Panc1 (cell line): ENCODE data around the gene RBMS3.

ENCODE experiments used
- CTCF ChIP-seq: fragments of 450-650 bp; IDR thresholded peaks from 2 replicates; pipeline ENCODE4 v1.5.1; 2017; ENCODE audit warnings: mild to moderate bottlenecking
- POLR2AphosphoS5 ChIP-seq: IDR thresholded peaks from 2 replicates; pipeline ENCODE4 v1.6.1; 2012; ENCODE audit warnings: mild to moderate bottlenecking, low read depth, low read length, moderate library complexity
- REST ChIP-seq, 2 experiments: IDR thresholded peaks; 2 replicates each; pipeline ENCODE4 v1.6.1; 2011 to 2012; ENCODE audit warnings: low read depth in 2 of 2, control low read depth in 1 of 2, low read length in 1 of 2, mild to moderate bottlenecking in 1 of 2, moderate library complexity in 1 of 2; ENCODE audit not compliant: insufficient read depth in 1 of 2
- SIN3A ChIP-seq: IDR thresholded peaks from 2 replicates; pipeline ENCODE4 v1.6.1; 2012; ENCODE audit warnings: low read depth, mild to moderate bottlenecking, low read length, moderate library complexity, borderline replicate concordance; ENCODE audit not compliant: insufficient read depth
- TCF7L2 ChIP-seq: IDR thresholded peaks from 2 replicates; pipeline ENCODE4 v1.6.1; 2011; ENCODE audit warnings: mild to moderate bottlenecking, low read depth, low read length, inconsistent platforms

GRCh38 chr3:29346828-29347227, 66.0 kb downstream of the RBMS3 start:
- no peak for TF ChIP-seq CTCF
- no peak for TF ChIP-seq REST (IDR thresholded peaks at IDR 0.05; ENCODE audit: insufficient read depth in 1 of 2, low read depth in 2 of 2, low read length in 1 of 2)
- no peak for TF ChIP-seq POLR2AphosphoS5
- TF ChIP-seq TCF7L2, result no peak
- TF ChIP-seq SIN3A, result no peak
